Measurements from ENCODE around the gene HHATL.

The HHATL gene

GRCh38 chr3:42661593-42662022 is 41.0 kb downstream of the HHATL start:
- DNase-seq = no peak

- peak; percentile 14 for DNase-seq
Observed at GRCh38 chr3:42660898-42661297, 41.7 kb downstream of the HHATL start.

GRCh38 chr3:42660131-42660715 is 42.4 kb downstream of the HHATL start:
- DNase-seq = no peak

- no peak for DNase-seq
Observed at GRCh38 chr3:42659451-42660130, 43.0 kb downstream of the HHATL start.

GRCh38 chr3:42658771-42659390 is 43.7 kb downstream of the HHATL start:
- DNase-seq = no peak

GRCh38 chr3:42658091-42658770 is 44.4 kb downstream of the HHATL start:
- no peak for DNase-seq

- DNase-seq = no peak
Observed at GRCh38 chr3:42657675-42658074, 44.9 kb downstream of the HHATL start.

- DNase-seq = no peak
Observed at GRCh38 chr3:42656680-42657610, 45.7 kb downstream of the HHATL start.

- DNase-seq = no peak
Observed at GRCh38 chr3:42655980-42656679, 46.5 kb downstream of the HHATL start.

GRCh38 chr3:42655331-42655888 is 47.2 kb downstream of the HHATL start:
- no peak for DNase-seq

- DNase-seq = no peak
Observed at GRCh38 chr3:42654331-42655201, 48.0 kb downstream of the HHATL start.

GRCh38 chr3:42653560-42654330 is 48.9 kb downstream of the HHATL start, which contains the start of gene ZBTB47:
ZBTB47 (plus strand) TSS chr3:42653697; CDS start chr3:42658356, 4,659 bp downstream.
- no peak for DNase-seq

- DNase-seq = no peak
Observed at GRCh38 chr3:42653303-42653559, 49.4 kb downstream of the HHATL start.

GRCh38 chr3:42652611-42653302 is 49.8 kb downstream of the HHATL start:
- DNase-seq = no peak

GRCh38 chr3:42652251-42652610 is 50.4 kb downstream of the HHATL start:
- DNase-seq = no peak

GRCh38 chr3:42651248-42652091 is 51.1 kb downstream of the HHATL start:
- no peak for DNase-seq

- DNase-seq = no peak
Observed at GRCh38 chr3:42649783-42650182, 52.8 kb downstream of the HHATL start.

GRCh38 chr3:42649006-42649405 is 53.6 kb downstream of the HHATL start:
- DNase-seq = no peak
